MM.1S (cell line): ENCODE results near the gene ARMC9.

Experiments
- DNase-seq: peaks from one replicate; pipeline ENCODE4 v3.0.0-alpha.2; 2015
- H2AFZ ChIP-seq: fragments of 300-600 bp; sonication (generic); 2 replicates; pipeline ENCODE4 v1.6.0; 2016; ENCODE audit warnings: antibody characterized with exemption, low read length
- H3F3A ChIP-seq: fragments of 300-600 bp; sonication (generic); 2 replicates; pipeline ENCODE4 v1.6.1; 2016; ENCODE audit warnings: mild to moderate bottlenecking, antibody characterized with exemption, low read length, moderate library complexity, mixed read lengths; ENCODE audit not compliant: insufficient read depth
- H3K27ac ChIP-seq: fragments of 300-600 bp; sonication (generic); 2 replicates; pipeline ENCODE4 v1.5.1; 2016; ENCODE audit warnings: mild to moderate bottlenecking, low read length
- H3K27me3 ChIP-seq: fragments of 300-600 bp; sonication (generic); replicated peaks from 2 replicates; pipeline ENCODE4 v1.6.0; 2016; ENCODE audit warnings: low read length; ENCODE audit not compliant: insufficient read depth
- H3K36me3 ChIP-seq: fragments of 300-600 bp; sonication (generic); replicated peaks from 2 replicates; pipeline ENCODE4 v1.6.1; 2016; ENCODE audit warnings: mild to moderate bottlenecking, low read length, mixed read lengths; ENCODE audit not compliant: insufficient read depth
- H3K4me1 ChIP-seq: fragments of 300-600 bp; sonication (generic); 2 replicates; pipeline ENCODE4 v1.6.1; 2016; ENCODE audit warnings: low read length, mixed read lengths
- H3K4me2 ChIP-seq: fragments of 300-600 bp; sonication (generic); 2 replicates; pipeline ENCODE4 v1.6.0; 2016; ENCODE audit warnings: low read depth, low read length
- H3K4me3 ChIP-seq: fragments of 300-600 bp; sonication (generic); 2 replicates; pipeline ENCODE4 v1.5.1; 2016; ENCODE audit warnings: low read length, mixed read lengths
- H3K79me2 ChIP-seq: fragments of 300-600 bp; sonication (generic); 2 replicates; pipeline ENCODE4 v1.6.1; 2016; ENCODE audit warnings: mixed run types, low read length, mixed read lengths
- H3K9ac ChIP-seq: fragments of 300-600 bp; sonication (generic); 2 replicates; pipeline ENCODE4 v1.6.1; 2016; ENCODE audit warnings: low read length, mixed read lengths
- H3K9me2 ChIP-seq: fragments of 300-600 bp; sonication (generic); replicated peaks from 2 replicates; pipeline ENCODE4 v1.6.1; 2016; ENCODE audit warnings: mild to moderate bottlenecking, low read length, mixed read lengths; ENCODE audit not compliant: insufficient read depth
- H3K9me3 ChIP-seq: fragments of 300-600 bp; sonication (generic); replicated peaks from 2 replicates; pipeline ENCODE4 v1.6.1; 2016; ENCODE audit warnings: mild to moderate bottlenecking, low read length, mixed read lengths; ENCODE audit not compliant: insufficient read depth
- H4K20me1 ChIP-seq: fragments of 300-600 bp; sonication (generic); 2 replicates; pipeline ENCODE4 v1.6.1; 2016; ENCODE audit warnings: mild to moderate bottlenecking, low read length, moderate library complexity, mixed read lengths; ENCODE audit not compliant: insufficient read depth
- CTCF ChIP-seq: fragments of 300-600 bp; sonication (generic); IDR thresholded peaks from 2 replicates; pipeline ENCODE4 v1.5.1; 2016; ENCODE audit warnings: antibody characterized with exemption, low read length, mixed read lengths
- EZH2 ChIP-seq: fragments of 300-600 bp; sonication (generic); optimal IDR thresholded peaks from 2 replicates; pipeline ENCODE3; 2017; ENCODE audit warnings: low read depth, mild to moderate bottlenecking, antibody characterized with exemption, low read length, mixed read lengths
- EZH2phosphoT487 ChIP-seq: fragments of 300-600 bp; sonication (generic); IDR thresholded peaks from 2 replicates; pipeline ENCODE4 v1.6.1; 2018; ENCODE audit warnings: antibody characterized with exemption, low read length

The ARMC9 gene

GRCh38 chr2:231334981-231335380, 136.6 kb downstream of the ARMC9 start:
- H3K4me3 ChIP-seq, result no peak overlapping the region
- no peaks in the 10 kb centered on the region for H3K27me3 ChIP-seq
- H3K79me2 ChIP-seq, result no peaks in the 10 kb centered on the region
- no peak overlapping the region for H3K4me2 ChIP-seq
- H3K9me2 ChIP-seq, result no peaks in the 10 kb centered on the region
- H3F3A ChIP-seq, result no peaks in the 10 kb centered on the region
- H2AFZ ChIP-seq, result no peak overlapping the region
- no peaks in the 10 kb centered on the region for H4K20me1 ChIP-seq
- TF ChIP-seq EZH2 (no peak), CTCF (no peak)
- H3K27ac ChIP-seq, result no peak overlapping the region
- no peak for DNase-seq
- H3K36me3 ChIP-seq, result no peaks in the 10 kb centered on the region
- no peak overlapping the region for H3K9ac ChIP-seq
- no peaks in the 10 kb centered on the region for H3K4me1 ChIP-seq
- H3K9me3 ChIP-seq, result no peaks in the 10 kb centered on the region

DNA sequence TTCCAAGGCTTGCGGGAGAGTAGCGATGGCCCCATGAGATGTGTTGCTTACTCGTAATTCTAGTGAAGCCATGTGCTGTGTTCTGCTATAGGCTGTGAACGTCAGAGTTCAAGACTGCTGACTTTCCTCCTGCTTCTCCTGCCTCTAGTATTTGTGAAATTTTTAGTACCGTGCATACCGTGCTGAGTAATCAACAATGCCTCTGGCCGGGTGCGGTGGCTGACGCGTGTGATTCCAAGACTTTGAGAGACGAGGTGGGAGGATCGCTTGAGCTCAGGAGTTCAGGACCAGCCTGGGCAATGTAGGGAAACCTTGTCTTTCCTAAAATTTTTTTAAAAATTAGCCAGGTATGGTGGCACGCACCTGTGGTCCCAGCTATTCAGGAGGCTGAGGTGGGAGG, 137.2 kb downstream of the ARMC9 start:
- Histone ChIP-seq H3K4me1 (no peaks in the 10 kb centered on the region), H2AFZ (no peak overlapping the region), H3K9ac (no peak overlapping the region), H3K27ac (no peak overlapping the region), H3K79me2 (no peaks in the 10 kb centered on the region), H3K36me3 (no peaks in the 10 kb centered on the region), H3K9me2 (no peaks in the 10 kb centered on the region), H3F3A (no peaks in the 10 kb centered on the region), H3K27me3 (no peaks in the 10 kb centered on the region), H4K20me1 (no peaks in the 10 kb centered on the region), H3K9me3 (no peaks in the 10 kb centered on the region), H3K4me3 (no peak overlapping the region), H3K4me2 (no peak overlapping the region)
- DNase-seq, result no peak
- TF ChIP-seq CTCF (no peak), EZH2phosphoT487 (no peak), EZH2 (no peak)

- Histone ChIP-seq H4K20me1 (no peaks in the 10 kb centered on the region), H3F3A (no peaks in the 10 kb centered on the region), H3K9me3 (no peaks in the 10 kb centered on the region), H3K9me2 (no peaks in the 10 kb centered on the region), H3K27ac (no peak overlapping the region), H3K4me2 (no peak overlapping the region), H3K36me3 (no peaks in the 10 kb centered on the region), H3K4me1 (no peaks in the 10 kb centered on the region), H3K27me3 (no peaks in the 10 kb centered on the region), H3K79me2 (no peaks in the 10 kb centered on the region), H2AFZ (no peak overlapping the region), H3K4me3 (no peak overlapping the region), H3K9ac (no peak overlapping the region)
- TF ChIP-seq EZH2phosphoT487, result no peak
- TF ChIP-seq EZH2, result no peak
- no peak for TF ChIP-seq CTCF
- no peak for DNase-seq
Measured at GRCh38 chr2:231336236-231336635, 137.8 kb downstream of the ARMC9 start.

DNA sequence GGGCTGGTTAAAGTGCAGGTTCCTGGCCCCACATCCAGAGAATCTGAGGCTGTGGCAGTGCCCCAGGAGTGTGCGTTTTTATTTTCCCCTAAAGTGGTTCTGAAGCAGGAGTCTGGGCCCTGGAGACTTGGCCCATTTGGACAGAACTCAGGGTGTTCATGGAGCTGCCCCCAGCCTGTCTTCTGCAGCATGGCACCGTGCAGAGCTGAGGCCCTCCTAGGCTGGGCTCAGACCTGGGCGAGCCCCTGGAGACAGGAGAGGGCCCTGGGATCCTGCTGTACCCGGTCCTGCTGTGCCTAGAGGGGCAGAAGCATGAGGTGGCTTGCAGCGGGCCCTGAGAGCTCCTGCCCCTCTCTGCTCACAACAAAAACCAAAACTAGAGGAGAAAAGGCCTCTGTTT, 138.3 kb downstream of the ARMC9 start:
- TF ChIP-seq EZH2, result no peak
- no peak for TF ChIP-seq EZH2phosphoT487
- TF ChIP-seq CTCF, result no peak
- no peaks in the 10 kb centered on the region for H3K36me3 ChIP-seq
- H3F3A ChIP-seq, result no peaks in the 10 kb centered on the region
- H2AFZ ChIP-seq, result no peak overlapping the region
- DNase-seq, result no peak
- no peak overlapping the region for H3K4me3 ChIP-seq
- no peak overlapping the region for H3K9ac ChIP-seq
- no peaks in the 10 kb centered on the region for H4K20me1 ChIP-seq
- no peaks in the 10 kb centered on the region for H3K27me3 ChIP-seq
- no peaks in the 10 kb centered on the region for H3K4me1 ChIP-seq
- no peaks in the 10 kb centered on the region for H3K9me3 ChIP-seq
- no peak overlapping the region for H3K4me2 ChIP-seq
- H3K79me2 ChIP-seq, result no peaks in the 10 kb centered on the region
- no peak overlapping the region for H3K27ac ChIP-seq
- no peaks in the 10 kb centered on the region for H3K9me2 ChIP-seq
